Measurements from ENCODE around the gene MGA.

MGA gene

GRCh38 chr15:41822471-41822870 is 162.3 kb downstream of the MGA start:
- in situ Hi-C loops (cut with HindIII; ENCODE audit: low sequenced_read_pairs): no loop called here

Measured in DLD1 (cell line).